Prostate gland (tissue), 2 donors: ENCODE results near the gene KBTBD13. TPM values are rescaled to one million over a fixed set of nuclear protein-coding genes. Genes with fewer than 3 reads are reported as not detected.
"Not testable (repeated sequence)": the region's sequence is repeated elsewhere in the genome, so short reads cannot be mapped to it uniquely, and the experiment has no call there.

ENCODE experiments used
- DNase-seq: peaks from one replicate; pipeline ENCODE4 v3.0.0-alpha.2; 2019; ENCODE audit warnings: low spot score
- H3K27ac ChIP-seq, 2 donors: fragments of 200-600 bp; sonication (generic); 2 replicates each; pipeline ENCODE4 v1.5.1; 2017 to 2019
- H3K27me3 ChIP-seq: fragments of 200-600 bp; sonication (generic); replicated peaks from 2 replicates; pipeline ENCODE4 v1.5.1; 2019; ENCODE audit not compliant: insufficient read depth
- H3K36me3 ChIP-seq, 2 donors: fragments of 200-600 bp; sonication (generic); 1 replicate in 1 of 2; 2 replicates in 1 of 2; pipeline versions ENCODE4 v1.5.1 to v1.8.1; 2017 to 2019
- H3K4me1 ChIP-seq: fragments of 200-600 bp; sonication (generic); replicated peaks from 2 replicates; pipeline ENCODE4 v1.5.1; 2019
- H3K4me3 ChIP-seq, 2 donors: fragments of 200-600 bp; sonication (generic); 2 replicates each; pipeline ENCODE4 v1.5.1; 2017 to 2019
- H3K9me3 ChIP-seq: fragments of 200-600 bp; sonication (generic); 2 replicates; pipeline ENCODE4 v1.5.1; 2017
- CTCF ChIP-seq, 4 experiments: fragments of 200-600 bp in 2 of 4; fragments of 450-650 bp in 2 of 4; sonication (generic) in 2 of 4; IDR thresholded peaks; 1 replicate in 3 of 4; 2 replicates in 1 of 4; pipeline ENCODE4 v1.5.1; 2016 to 2019; ENCODE audit warnings: antibody characterized with exemption in 4 of 4, mild to moderate bottlenecking in 2 of 4, moderate library complexity in 2 of 4
- POLR2A ChIP-seq: fragments of 450-650 bp; IDR thresholded peaks from one replicate; pipeline ENCODE4 v1.6.1; 2016; ENCODE audit warnings: antibody characterized with exemption, mild to moderate bottlenecking
- POLR2AphosphoS5 ChIP-seq: sonication (generic); formaldehyde crosslinking; IDR thresholded peaks from one replicate; pipeline ENCODE4 v1.6.1; 2017; ENCODE audit warnings: antibody characterized with exemption
- WGBS: methylation state at CpG from one replicate; pipeline ENCODE4 v1.1.5; 2018; 5-methylcytosine and 5-hydroxymethylcytosine counted together
- intact Hi-C: fragments of 100-400 bp; cut with DNase I; formaldehyde crosslinking; loops from one replicate; pipeline ENCODE4 v1.14.2; 2022
- total RNA-seq, 2 donors: library from RNA; depleted of rRNA; stranded (reverse); fragments of >200 nt; gene quantifications; one replicate each; pipeline ENCODE4 v1.1.0, GENCODE V29; 2016

The KBTBD13 gene
- total RNA-seq, 2 donors from 2014 or later, result 0.57 TPM; not detected in 1

GRCh38 chr15:65088643-65089021, 12.1 kb downstream of the KBTBD13 start:
- intact Hi-C loops, result no loop called here
- H3K27me3 ChIP-seq, result no peaks in the 10 kb centered on the region
- no peak overlapping the region for H3K4me3 ChIP-seq
- TF ChIP-seq POLR2AphosphoS5 (no peak), POLR2A (no peak), CTCF (IDR thresholded peaks at IDR 0.05) (no peak)
- DNase-seq, result no peak
- H3K4me1 ChIP-seq, result no peaks in the 10 kb centered on the region
- no peaks in the 10 kb centered on the region for H3K9me3 ChIP-seq
- peak overlapping the region; percentile 87 to 88 for H3K27ac ChIP-seq
- H3K36me3 ChIP-seq, result no peaks in the 10 kb centered on the region
- WGBS, result 27% methylated on average over 6 of the region's 6 CpGs

GRCh38 chr15:65089206-65089824, 12.8 kb downstream of the KBTBD13 start:
- no peaks in the 10 kb centered on the region for H3K9me3 ChIP-seq
- DNase-seq, result no peak
- TF ChIP-seq POLR2A (no peak), POLR2AphosphoS5 (no peak), CTCF (IDR thresholded peaks at IDR 0.05) (no peak)
- intact Hi-C loops, result no loop called here
- no peaks in the 10 kb centered on the region for H3K27me3 ChIP-seq
- peak overlapping the region; percentile 87 to 88 for H3K27ac ChIP-seq
- no peak overlapping the region for H3K4me3 ChIP-seq
- no peaks in the 10 kb centered on the region for H3K36me3 ChIP-seq
- no peaks in the 10 kb centered on the region for H3K4me1 ChIP-seq
- WGBS, result 46% methylated on average over 5 of the region's 5 CpGs

GRCh38 chr15:65091946-65092770, 15.6 kb downstream of the KBTBD13 start:
- no peak for DNase-seq
- no peaks in the 10 kb centered on the region for H3K4me1 ChIP-seq
- H3K36me3 ChIP-seq, result no peaks in the 10 kb centered on the region
- 59% methylated on average over 12 of the region's 12 CpGs for WGBS
- no peaks in the 10 kb centered on the region for H3K27me3 ChIP-seq
- no peaks in the 10 kb centered on the region for H3K9me3 ChIP-seq
- no peak overlapping the region for H3K4me3 ChIP-seq
- TF ChIP-seq CTCF (IDR thresholded peaks at IDR 0.05) (no peak), POLR2A (no peak), POLR2AphosphoS5 (no peak)
- intact Hi-C loops, result no loop called here
- H3K27ac ChIP-seq, result peak overlapping the region in 1 of 2 donors; percentile 17

- TF ChIP-seq POLR2AphosphoS5, result no peak
- TF ChIP-seq CTCF (IDR thresholded peaks at IDR 0.05), result no peak
- no peak for TF ChIP-seq POLR2A
- no peaks in the 10 kb centered on the region for H3K4me1 ChIP-seq
- DNase-seq, result no peak
- no peaks in the 10 kb centered on the region for H3K27me3 ChIP-seq
- H3K36me3 ChIP-seq, result no peaks in the 10 kb centered on the region
- H3K9me3 ChIP-seq, result no peaks in the 10 kb centered on the region
- whole genome bisulfite sequencing, result 81% methylated on average over 16 of the region's 17 CpGs
- H3K27ac ChIP-seq, result no peak overlapping the region
- intact Hi-C loops, result no loop called here
- no peak overlapping the region for H3K4me3 ChIP-seq
These were observed 16.6 kb downstream of the KBTBD13 start for GRCh38 chr15:65092911-65093792.

- DNase-seq, H3K27me3 ChIP-seq, H3K4me3 ChIP-seq, H3K4me1 ChIP-seq, H3K36me3 ChIP-seq, intact Hi-C loops, H3K9me3 ChIP-seq: not testable (repeated sequence)
- peak overlapping the region in 1 of 2 donors; percentile 53 for H3K27ac ChIP-seq
- 95% methylated on average over 13 of the region's 13 CpGs for WGBS
These were observed 17.2 kb downstream of the KBTBD13 start for GRCh38 chr15:65093793-65094170.
